NCI-H2107 treated with DMSO at 0.1 percent for 48 hours (cell line): ENCODE data around the gene KCNA2.

Source experiments
- DNase-seq: peaks from one replicate; lab custom pipeline; 2025; ENCODE audit not compliant: unreplicated experiment; lab: John Stamatoyannopoulos, UW

The KCNA2 gene

DNA sequence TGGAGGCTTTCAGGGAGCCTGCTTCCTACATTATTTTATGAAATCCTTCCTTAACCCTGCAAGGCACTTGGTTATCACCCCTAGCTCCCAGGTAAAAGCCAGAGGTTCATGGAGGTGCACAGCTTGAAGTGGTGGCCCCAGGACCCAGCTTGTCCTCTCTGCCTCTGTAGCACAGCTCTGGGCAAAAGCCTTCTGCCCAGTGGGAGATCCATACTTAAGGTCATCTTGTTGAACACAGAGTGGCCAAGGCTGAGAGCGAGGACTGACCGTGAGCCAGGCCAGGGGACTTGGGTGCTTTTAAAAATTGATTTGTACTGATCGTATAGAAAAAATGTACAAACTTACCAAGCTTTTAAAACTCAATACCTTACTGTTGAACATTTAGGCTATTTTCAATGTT lies 33.4 kb downstream of the KCNA2 start:
- no peak for DNase-seq

DNA sequence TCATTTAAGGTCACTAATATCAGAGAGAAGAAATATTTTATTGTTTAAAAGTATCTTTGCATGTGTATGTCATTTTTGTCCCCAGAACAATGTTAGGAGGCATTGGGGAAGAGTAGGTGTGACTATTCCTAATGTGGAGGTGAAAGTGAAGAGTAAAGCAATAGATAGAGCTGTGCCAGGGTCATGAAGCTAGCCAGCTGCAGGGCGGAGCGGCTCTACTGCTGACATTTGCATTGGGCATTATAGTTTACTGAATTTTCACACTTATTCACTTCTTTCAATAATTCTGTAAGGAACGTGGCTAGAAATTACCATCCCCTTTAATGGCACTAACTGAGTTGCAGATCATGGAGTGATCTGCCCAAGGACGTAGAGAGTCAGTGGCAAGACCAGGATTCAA lies 35.3 kb downstream of the KCNA2 start:
- DNase-seq: no peak

DNA sequence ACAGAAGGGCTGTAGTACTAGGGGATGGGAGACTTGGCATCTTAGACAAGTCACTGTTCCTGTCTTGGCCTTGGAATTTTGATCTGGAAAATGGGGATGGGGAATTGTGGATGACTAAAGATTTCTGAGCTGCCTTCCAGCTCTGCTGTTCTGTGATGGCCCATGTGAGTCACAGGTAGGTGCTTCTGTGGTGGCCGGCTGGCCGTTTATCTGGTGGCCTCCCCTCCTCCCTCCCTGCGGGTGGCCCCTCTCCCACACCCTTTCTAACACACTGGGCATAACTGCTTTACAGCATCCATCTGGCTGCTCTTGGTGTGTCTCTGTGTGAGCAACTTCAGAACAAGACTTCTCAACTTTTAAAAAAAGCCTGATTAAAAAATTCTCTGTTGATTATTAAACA lies 35.9 kb downstream of the KCNA2 start:
- DNase-seq: no peak

DNA sequence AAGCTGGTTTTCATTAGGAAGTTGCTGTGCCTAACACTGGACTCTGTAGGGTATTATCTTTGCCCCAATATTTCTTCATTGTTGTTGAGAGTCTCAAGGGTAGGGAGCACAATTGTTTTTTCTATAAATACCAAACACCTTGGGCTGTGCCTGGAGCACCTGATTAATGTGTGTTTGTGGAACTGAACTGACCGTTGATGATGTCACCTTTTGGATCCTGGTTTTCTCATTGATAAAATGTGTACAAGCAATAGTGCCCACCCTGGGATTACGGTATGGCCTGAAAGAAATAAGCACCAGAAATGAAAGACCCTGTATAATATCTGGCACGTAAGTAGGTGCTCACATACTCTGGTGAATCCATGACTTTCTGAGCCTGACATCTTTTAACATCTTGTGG lies 39.3 kb downstream of the KCNA2 start:
- DNase-seq: no peak

DNA sequence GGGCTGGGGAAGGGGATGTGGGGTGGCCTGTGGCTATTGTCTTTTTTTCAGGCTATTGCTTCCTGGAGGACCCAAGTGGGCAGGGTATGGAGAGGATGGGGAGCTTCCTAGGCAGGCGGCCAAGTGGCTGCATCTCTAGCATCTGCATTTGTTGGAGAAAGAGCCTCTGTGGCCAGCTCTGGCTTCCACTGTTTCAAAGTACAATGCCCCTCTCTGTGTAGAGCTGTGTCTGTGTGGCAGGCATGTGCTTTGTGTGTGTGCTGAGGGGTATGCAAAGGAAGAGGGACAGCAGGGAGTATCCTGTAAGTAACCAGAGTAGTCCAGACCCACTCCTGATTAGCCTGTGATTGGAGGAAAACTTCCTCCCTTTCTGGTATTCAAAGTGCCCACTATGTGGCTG lies 40.6 kb downstream of the KCNA2 start:
- peak; percentile 6 for DNase-seq

DNA sequence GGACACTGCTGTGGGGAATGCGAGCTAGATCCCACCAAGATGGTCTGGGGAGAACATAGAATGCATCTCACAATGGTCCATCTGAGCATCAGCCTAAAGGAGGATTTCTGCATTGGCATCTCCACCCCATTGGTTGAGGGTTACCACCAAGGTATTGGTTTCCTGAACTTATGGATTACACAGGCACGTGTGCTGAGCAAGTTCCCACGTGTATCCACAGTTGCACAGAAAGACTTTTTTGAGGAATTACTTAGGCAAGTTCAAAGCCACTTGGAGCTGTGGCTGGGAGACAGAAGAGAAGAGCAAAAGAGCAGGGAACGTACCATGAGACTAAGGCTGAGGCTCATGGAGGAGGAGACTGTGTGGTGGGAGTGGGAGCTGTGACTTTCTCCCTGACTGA lies 43.1 kb downstream of the KCNA2 start:
- no peak for DNase-seq

DNA sequence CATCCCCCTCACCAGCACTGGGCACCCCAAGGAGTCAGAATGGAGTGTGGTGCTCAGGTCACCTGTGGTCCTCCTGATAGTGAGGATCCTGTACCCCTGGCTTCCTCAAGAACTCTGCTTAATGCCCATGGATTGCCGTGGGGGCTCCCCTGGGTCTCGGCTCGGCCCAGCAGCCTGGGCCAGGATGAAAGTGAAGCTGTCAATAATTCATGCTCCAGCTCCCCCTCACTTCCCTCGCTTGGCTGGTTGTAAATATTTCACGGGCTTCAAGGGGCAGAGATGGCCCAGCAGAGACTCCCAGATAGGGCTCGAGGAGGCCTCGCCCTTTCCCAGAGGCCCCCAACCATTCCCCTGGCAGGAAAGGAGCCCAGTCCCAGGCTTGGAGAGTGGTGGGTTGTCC lies 44.6 kb downstream of the KCNA2 start:
- DNase-seq: no peak

DNA sequence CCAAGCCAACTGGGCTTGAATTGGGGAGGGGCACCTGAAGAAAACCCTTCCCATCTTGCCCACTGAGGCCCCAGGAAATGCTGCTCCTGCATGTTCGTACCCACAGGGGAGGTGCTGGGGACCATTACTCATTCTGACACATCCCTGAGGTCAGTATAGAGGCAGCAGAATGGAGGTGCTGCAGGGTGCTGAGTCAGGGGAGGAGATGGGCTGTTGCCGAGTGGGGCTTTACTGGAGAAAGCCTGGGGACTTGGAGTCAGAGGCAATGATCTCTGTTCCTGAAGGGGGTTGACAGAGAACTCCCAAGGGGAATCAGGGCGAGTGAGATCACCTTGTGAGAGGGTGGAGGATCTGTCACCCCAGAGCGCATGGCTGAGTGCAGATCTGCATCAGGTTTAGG lies 47.0 kb downstream of the KCNA2 start:
- no peak for DNase-seq

DNA sequence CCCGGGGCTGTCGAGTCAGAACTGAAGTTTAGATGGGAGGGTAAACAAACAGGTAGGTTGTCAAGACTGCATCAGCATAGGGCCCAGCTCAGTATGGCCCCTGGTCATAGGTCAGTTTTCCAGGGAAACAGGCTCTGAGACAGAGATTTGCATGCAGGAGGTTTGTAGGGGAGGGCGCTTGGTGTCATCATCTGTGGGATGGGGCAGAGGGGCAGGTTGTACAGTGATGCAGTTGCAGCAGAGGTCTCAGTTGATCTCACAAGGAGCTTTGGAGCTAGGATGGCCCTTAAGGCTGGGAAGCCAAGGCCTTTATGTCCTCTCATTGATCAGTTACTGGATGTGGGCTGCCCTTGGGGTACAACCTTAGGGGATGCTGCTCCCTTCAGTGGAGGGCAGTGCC lies 48.7 kb downstream of the KCNA2 start:
- no peak for DNase-seq

DNA sequence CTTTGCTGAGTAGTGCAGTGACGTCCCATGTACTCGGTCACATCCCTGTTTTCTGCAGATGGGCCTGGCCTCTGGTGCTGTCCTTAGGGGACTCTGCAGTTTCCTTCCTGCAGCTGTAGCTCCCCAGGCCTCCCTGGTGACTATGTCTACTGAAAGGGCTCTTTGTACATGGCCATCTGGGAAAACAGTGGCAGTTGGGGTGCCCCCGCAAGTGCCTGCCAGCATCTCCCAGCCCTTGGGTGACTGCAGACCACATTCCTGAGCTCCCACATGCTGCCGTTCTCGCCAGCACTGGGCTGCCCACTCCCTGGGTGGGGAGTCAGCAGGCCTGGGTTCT lies 49.7 kb downstream of the KCNA2 start:
- no peak for DNase-seq

DNA sequence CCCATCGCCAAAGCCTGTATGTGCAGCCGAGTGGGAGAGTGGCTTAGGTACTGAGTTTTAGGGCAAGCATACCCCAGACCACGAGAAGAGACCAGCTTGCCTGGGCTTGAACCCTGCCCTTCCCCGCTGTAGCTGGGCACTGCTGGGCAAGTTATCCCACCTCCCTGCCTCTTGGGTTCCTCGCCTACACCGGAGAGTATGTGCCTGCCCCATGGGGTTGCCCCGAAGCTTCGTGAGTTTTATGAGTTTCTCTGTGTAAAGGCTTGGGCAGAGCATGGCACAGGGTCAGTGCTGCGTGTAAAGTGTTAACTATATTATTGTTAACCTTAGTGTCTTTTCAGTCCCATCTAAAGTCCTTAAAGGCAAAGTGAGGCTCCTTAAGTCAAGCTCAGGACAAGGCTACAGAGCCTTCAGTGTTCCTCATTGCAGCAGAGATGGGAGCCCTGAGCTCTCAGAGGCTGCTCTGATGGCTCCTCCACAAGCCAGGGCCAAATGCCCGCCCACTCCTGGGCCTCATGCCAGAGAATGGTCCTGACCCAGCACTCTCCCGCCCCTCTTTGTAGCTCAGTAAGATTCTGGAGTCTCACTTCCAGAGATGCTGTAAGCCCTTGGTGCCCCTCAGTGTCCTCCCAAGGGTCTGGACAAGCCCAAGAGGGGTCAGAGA lies 50.2 kb downstream of the KCNA2 start:
- no peak for DNase-seq

DNA sequence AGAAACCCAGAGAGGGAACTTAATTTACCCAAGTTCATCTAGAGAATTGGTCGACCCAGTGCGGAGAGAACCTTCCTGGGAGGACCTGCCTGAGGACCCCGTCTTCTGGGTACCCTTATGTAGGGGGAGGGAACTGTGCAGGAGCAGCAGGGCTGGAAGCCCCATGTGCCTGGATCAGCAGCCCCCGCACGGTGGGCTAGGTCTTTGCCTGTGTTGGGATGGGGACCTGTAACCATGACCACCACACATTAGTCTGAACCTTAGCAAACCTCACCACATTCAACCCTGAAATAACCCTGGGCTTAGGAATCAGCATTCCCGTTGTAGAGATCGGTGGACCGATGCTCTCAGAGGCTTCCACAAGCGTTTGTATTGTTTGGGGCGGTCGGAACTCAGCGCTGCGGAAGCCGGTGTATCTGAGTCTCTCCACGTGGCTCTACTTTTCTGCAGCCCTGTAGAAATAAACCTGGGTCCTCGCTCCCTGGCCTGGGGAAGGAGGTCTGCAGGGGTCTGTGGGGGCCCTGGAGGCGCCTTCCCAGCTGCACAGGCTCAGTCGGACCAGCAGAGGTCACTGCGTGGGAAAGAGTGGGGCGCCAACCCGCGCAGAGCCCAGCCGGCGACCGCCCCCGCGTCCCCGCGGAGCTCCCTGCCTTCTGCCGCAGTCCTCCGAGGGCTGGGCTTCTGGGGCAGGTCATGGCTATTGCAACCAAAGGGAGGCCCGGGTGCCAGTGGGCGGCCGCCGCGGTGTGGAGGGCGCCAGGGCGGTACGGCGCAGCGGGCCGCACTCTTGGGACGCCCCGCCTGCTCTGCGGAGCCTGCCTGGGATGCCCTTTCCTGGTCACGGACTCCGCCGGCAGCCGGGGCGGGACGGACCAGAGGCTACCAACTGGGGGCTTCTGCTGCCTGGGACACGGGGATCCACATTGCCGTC lies 51.0 kb downstream of the KCNA2 start:
- no peak for DNase-seq

DNA sequence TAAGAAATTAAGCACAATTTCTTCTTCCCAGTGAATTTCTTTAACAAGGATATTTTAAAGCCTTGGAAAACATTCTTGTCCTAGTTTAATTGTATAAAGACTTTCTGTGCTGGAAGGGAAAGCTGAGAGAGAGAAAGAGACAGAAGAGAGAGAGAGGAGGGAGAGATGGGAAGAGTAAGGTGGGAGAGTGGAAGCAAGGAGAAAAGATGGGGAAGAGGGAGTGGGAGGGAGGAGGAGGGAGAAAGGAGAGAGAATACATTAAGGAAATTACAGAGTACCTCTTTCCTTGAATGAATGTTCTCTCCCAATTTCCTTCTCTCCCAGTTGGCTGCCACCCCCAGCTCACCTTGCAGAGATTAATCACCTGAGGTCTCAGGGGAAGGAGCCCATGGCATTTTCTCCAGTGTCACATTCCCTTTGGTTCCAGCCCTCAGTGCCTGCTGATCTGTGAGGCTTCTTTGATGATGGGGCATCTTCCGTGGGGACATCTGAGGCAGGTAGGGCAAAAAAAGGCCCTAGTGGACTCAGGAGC lies 54.8 kb downstream of the KCNA2 start:
- DNase-seq: no peak

DNA sequence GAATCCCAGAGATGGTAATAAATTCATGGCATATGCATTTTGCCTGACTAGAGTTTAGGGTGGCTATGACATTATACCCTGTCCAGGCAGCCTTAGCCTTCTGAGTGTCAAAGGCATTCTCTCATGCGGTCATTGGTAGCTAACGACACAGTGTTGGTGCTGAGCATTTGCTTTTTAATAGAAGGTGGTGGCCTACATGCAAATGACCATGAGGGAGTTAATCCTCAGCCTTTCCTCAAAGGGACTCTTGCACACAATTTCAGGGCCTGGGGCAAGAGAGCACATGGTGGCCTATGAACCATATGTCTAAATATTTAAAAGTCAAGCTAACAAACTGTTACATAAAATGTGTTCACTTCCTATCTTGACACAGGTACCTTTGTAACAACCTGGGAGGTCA lies 56.3 kb downstream of the KCNA2 start:
- DNase-seq: no peak

DNA sequence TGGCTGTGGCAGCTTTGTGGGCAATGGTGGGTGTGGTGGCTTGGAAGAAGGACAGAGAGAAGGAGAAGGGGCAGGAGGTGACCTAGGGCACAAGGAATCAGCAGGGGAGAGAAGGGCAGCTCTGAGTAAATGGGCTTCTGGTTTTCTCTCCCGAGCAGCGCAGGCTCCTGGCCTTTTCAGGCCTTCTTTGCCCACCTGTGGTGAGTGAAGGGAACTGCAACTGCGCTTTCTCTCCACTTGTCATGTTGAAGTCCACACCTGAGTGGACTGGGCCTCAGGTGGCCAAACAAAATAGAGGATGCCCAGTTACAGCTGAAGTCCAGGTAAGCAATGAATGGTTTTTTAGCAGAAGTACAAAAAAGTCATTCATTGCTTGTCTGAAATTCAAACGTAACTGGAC lies 57.8 kb downstream of the KCNA2 start:
- peak; percentile 24 for DNase-seq

DNA sequence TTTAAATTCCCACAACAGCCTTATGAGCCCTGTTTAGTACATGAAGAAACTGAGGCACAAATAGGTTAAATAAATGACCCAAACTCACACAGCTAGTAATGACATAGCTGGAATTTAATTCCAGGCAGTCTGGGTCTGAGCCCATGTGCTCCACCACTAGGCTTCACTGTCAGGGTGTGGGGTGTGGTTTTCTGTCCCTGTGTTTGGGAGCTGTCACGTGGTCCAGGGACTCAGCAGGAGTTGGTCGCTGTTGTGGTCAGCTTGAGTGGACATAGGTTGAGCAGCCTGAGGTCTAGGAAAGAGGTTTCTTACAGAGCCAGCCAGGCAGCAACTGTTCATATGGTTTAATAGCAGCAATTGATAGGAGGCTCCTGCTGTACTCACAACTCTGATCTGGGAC lies 59.1 kb downstream of the KCNA2 start:
- no peak for DNase-seq

DNA sequence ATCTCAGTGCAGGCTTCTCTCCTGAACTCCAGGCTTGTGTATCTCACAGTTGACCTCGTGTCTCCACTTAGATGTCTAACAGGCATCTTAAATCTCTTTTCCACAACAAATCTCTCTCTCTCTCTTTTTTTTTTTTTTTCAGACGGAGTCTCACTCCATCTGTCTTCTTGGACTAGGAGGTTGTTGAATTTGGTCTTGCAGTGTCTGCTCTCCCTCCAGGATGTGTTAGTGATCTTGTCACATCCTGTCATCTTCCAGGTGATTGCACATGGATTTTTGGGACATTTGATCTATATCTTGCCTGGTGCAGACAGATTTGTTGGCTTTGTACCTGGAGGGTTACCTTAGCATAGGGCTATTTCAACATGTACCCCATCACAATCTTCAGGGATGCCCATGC lies 60.7 kb downstream of the KCNA2 start:
- no peak for DNase-seq

DNA sequence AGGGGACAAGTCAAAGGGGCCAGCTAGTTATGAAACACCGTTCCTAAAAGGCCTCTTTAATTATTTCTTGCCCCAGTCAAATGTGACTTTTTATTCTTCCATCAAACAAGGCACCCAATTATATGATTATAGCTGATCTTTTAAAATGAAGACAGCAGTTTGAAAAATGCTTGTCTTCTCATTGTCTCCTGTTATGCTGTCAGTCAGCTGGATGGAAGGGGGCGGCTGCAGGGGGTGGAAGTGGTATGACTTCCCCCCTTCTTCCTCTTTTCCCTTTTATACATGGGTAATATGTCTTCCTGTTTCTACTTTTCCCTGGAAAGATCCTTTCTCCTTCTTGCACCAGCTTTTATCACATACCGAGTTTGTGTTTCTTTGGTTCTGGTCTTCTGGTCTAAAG lies 61.4 kb downstream of the KCNA2 start:
- no peak for DNase-seq
